KMS-11 (cell line): Measurements from ENCODE around the gene NRCAM.

Experiments
- H2AFZ ChIP-seq: fragments of 200-600 bp; sonication (generic); 2 replicates; pipeline ENCODE4 v1.6.1; 2016; ENCODE audit warnings: antibody characterized with exemption, mixed run types, low read depth
- H3K27ac ChIP-seq: fragments of 200-600 bp; sonication (generic); 2 replicates; pipeline ENCODE4 v1.6.1; 2016; ENCODE audit warnings: mild to moderate bottlenecking, mixed run types
- H3K27me3 ChIP-seq: fragments of 200-600 bp; sonication (generic); 2 replicates; pipeline ENCODE4 v1.6.1; 2017; ENCODE audit warnings: mild to moderate bottlenecking, low read depth, mixed run types, moderate library complexity; ENCODE audit not compliant: insufficient read depth
- H3K36me3 ChIP-seq: fragments of 200-600 bp; sonication (generic); 2 replicates; pipeline ENCODE4 v1.6.1; 2017; ENCODE audit warnings: mild to moderate bottlenecking, mixed run types; ENCODE audit not compliant: insufficient read depth
- H3K4me1 ChIP-seq: fragments of 200-600 bp; sonication (generic); 2 replicates; pipeline ENCODE4 v1.6.1; 2016; ENCODE audit warnings: mild to moderate bottlenecking, low read depth, mixed run types; ENCODE audit not compliant: poor library complexity, severe bottlenecking
- H3K4me2 ChIP-seq: fragments of 200-600 bp; sonication (generic); 2 replicates; pipeline ENCODE4 v1.7.0; 2016; ENCODE audit warnings: mild to moderate bottlenecking, mixed run types
- H3K4me3 ChIP-seq: fragments of 200-600 bp; sonication (generic); IDR thresholded peaks from 2 replicates; pipeline ENCODE4 v1.6.1; 2017; ENCODE audit warnings: low read depth, low read length, mixed read lengths; ENCODE audit not compliant: insufficient read depth
- H3K79me2 ChIP-seq: fragments of 200-600 bp; sonication (generic); 2 replicates; pipeline ENCODE4 v1.6.1; 2016; ENCODE audit warnings: low read depth, mixed run types; ENCODE audit not compliant: insufficient read depth
- H3K9ac ChIP-seq: fragments of 200-600 bp; sonication (generic); 2 replicates; pipeline ENCODE4 v1.6.1; 2016; ENCODE audit warnings: mild to moderate bottlenecking, mixed run types
- H4K20me1 ChIP-seq: fragments of 200-600 bp; sonication (generic); 2 replicates; pipeline ENCODE4 v1.6.1; 2016; ENCODE audit warnings: mild to moderate bottlenecking, mixed run types; ENCODE audit not compliant: insufficient read depth
- TF ChIP-seq, protein P1 (sequence below): fragments of 200-600 bp; sonication (generic); conservative IDR thresholded peaks from 2 replicates; pipeline ENCODE4 v1.6.1; 2017; ENCODE audit warnings: low read depth, mild to moderate bottlenecking, antibody characterized with exemption, low read length, moderate library complexity, mixed read lengths

Gene NRCAM

GRCh38 chr7:108351729-108352131 is 104.5 kb downstream of the NRCAM start:
- H3K79me2 ChIP-seq = no peaks in the 10 kb centered on the region
- no peak overlapping the region for H3K27ac ChIP-seq
- H2AFZ ChIP-seq = no peak overlapping the region
- H3K27me3 ChIP-seq = no peaks in the 10 kb centered on the region
- no peak overlapping the region for H3K4me2 ChIP-seq
- H3K36me3 ChIP-seq = no peaks in the 10 kb centered on the region
- no peaks in the 10 kb centered on the region for H4K20me1 ChIP-seq
- H3K4me3 ChIP-seq = no peak overlapping the region
- TF ChIP-seq, protein P1, sequence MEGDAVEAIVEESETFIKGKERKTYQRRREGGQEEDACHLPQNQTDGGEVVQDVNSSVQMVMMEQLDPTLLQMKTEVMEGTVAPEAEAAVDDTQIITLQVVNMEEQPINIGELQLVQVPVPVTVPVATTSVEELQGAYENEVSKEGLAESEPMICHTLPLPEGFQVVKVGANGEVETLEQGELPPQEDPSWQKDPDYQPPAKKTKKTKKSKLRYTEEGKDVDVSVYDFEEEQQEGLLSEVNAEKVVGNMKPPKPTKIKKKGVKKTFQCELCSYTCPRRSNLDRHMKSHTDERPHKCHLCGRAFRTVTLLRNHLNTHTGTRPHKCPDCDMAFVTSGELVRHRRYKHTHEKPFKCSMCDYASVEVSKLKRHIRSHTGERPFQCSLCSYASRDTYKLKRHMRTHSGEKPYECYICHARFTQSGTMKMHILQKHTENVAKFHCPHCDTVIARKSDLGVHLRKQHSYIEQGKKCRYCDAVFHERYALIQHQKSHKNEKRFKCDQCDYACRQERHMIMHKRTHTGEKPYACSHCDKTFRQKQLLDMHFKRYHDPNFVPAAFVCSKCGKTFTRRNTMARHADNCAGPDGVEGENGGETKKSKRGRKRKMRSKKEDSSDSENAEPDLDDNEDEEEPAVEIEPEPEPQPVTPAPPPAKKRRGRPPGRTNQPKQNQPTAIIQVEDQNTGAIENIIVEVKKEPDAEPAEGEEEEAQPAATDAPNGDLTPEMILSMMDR = no peak
- no peaks in the 10 kb centered on the region for H3K4me1 ChIP-seq
- no peak overlapping the region for H3K9ac ChIP-seq

DNA sequence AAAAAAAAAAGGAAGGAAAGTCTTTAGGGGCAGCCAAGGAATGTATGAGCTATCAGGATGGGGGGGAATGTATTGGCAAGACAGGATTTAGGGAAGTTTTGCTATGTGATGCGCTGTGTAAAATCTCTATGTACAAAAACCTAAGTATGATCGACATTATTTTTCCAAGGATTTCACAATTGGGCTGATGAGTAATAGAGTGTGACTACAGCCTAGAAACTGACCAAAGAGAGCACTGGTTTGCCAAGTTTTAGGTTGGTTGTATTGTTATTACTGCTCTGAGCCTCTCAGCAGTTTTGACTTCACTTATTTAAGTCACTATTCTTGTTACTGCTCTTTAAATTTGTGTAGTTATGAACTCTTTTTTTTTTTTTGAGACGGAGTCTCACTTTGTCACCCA is 107.3 kb downstream of the NRCAM start:
- H4K20me1 ChIP-seq = no peaks in the 10 kb centered on the region
- no peak overlapping the region for H3K4me3 ChIP-seq
- H3K4me2 ChIP-seq = no peak overlapping the region
- H3K36me3 ChIP-seq = no peaks in the 10 kb centered on the region
- H3K4me1 ChIP-seq = peaks cover 9% of the 10 kb centered on the region
- TF ChIP-seq, protein P1 = no peak
- no peak overlapping the region for H3K27ac ChIP-seq
- H3K79me2 ChIP-seq = no peaks in the 10 kb centered on the region
- H3K27me3 ChIP-seq = no peaks in the 10 kb centered on the region
- no peak overlapping the region for H2AFZ ChIP-seq
- no peak overlapping the region for H3K9ac ChIP-seq

GRCh38 chr7:108347616-108348015 is 108.6 kb downstream of the NRCAM start:
- H3K36me3 ChIP-seq = no peaks in the 10 kb centered on the region
- H3K4me2 ChIP-seq = no peak overlapping the region
- no peak overlapping the region for H3K9ac ChIP-seq
- no peak overlapping the region for H3K4me3 ChIP-seq
- H2AFZ ChIP-seq = no peak overlapping the region
- no peaks in the 10 kb centered on the region for H3K27me3 ChIP-seq
- TF ChIP-seq, protein P1 = no peak
- no peak overlapping the region for H3K27ac ChIP-seq
- H3K4me1 ChIP-seq = peaks cover 9% of the 10 kb centered on the region
- no peaks in the 10 kb centered on the region for H4K20me1 ChIP-seq
- no peaks in the 10 kb centered on the region for H3K79me2 ChIP-seq

DNA sequence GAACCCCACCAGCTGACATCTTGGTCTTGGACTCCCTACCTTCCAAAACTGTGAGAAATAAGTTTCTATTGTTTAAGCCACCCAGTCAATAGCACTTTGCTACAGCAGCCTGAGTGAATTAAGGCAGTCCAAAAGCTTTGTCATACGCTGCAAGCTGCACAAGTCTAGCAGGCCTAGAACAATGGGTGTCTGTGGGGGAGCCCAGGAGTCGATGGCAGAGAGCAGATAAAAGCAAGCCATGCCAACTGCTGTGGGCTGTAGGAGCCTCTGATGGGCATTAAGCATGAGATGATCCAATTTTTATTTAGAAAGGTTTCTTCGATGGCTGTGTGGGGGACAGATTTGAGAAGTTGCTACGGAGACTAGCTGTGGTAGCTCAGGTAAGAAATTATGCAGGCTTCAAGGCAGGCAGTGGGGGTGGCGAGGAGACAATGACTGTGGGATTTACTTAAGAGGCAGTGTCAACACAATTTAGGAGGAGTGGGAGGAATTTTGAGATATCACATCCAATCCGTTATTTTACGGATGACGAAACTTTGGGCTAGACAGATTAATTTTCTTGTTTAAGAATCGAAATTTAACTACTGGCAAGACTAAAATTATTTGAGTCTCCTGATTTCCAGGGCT is 110.4 kb downstream of the NRCAM start:
- Histone ChIP-seq H3K27ac (no peak overlapping the region), H3K36me3 (no peaks in the 10 kb centered on the region), H3K27me3 (no peaks in the 10 kb centered on the region), H3K79me2 (no peaks in the 10 kb centered on the region), H3K4me1 (peaks cover 9% of the 10 kb centered on the region), H2AFZ (no peak overlapping the region), H3K4me3 (no peak overlapping the region), H4K20me1 (no peaks in the 10 kb centered on the region), H3K9ac (no peak overlapping the region), H3K4me2 (no peak overlapping the region)
- TF ChIP-seq, protein P1 = no peak
